GM12878 (cell line): Measurements from ENCODE around the gene TRMO. TPM values are rescaled to one million over a fixed set of nuclear protein-coding genes. Genes with fewer than 3 reads are reported as not detected.

Experiments used
- ATAC-seq: fragments of 200-7000 bp; cut with Tn5 transposase; 3 replicates; pipeline ENCODE4 v1.9.1; 2020; ENCODE audit warnings: mild to moderate bottlenecking, moderate library complexity
- BruUV-seq: library from RNA; stranded (reverse); fragments of 400-500 nt; replicated peaks from 2 replicates; lab custom pipeline; 2021; lab: Mats Ljungman, UMichigan
- CTCF ChIA-PET: fragments of 300-600 bp; sonication (Branson Sonifier 250); formaldehyde crosslinking; extraction: SDS; loops from one replicate; lab custom pipeline; 2021; ENCODE audit warnings: inconsistent platforms; lab: Yijun Ruan, JAX
- POLR2A ChIA-PET: fragments of 350-600 bp; formaldehyde crosslinking; extraction: SDS; loops from one replicate; lab custom pipeline; 2021; ENCODE audit warnings: inconsistent platforms; lab: Charles Lee
- RAD21 ChIA-PET: fragments of 300-600 bp; sonication (Branson Sonifier 250); formaldehyde crosslinking; loops from one replicate; lab custom pipeline; 2023; ENCODE audit warnings: antibody characterized with exemption; ENCODE audit not compliant: unreplicated experiment; lab: Charles Lee
- SMC1A ChIA-PET: fragments of 300-600 bp; sonication (Branson Sonifier 250); formaldehyde crosslinking; loops from one replicate; lab custom pipeline; 2023; ENCODE audit not compliant: unreplicated experiment, uncharacterized antibody; lab: Charles Lee
- DNase-seq: peaks from one replicate; pipeline ENCODE4 v3.0.0-alpha.2; 2011; ENCODE audit warnings: low read depth, low spot score
- FAIRE-seq: peaks from 3 replicates; lab custom pipeline; 2011; peaks lifted over from hg19 to GRCh38; lab: Jason Lieb, UNC
- H2AFZ ChIP-seq: 2 replicates; pipeline ENCODE4 v1.6.0; 2011; ENCODE audit warnings: low read depth, low read length, control low read depth; ENCODE audit not compliant: control insufficient read depth
- H3K27ac ChIP-seq: 2 replicates; pipeline ENCODE4 v1.5.1; 2011; ENCODE audit warnings: control low read depth; ENCODE audit not compliant: control insufficient read depth, insufficient read depth
- H3K27me3 ChIP-seq, 2 experiments: replicated peaks in 1 of 2; 2 replicates each; pipeline versions ENCODE4 v1.6.0 to v1.6.1; 2011; ENCODE audit warnings: low read length in 1 of 2; ENCODE audit not compliant: control insufficient read depth in 2 of 2, insufficient read depth in 2 of 2
- H3K36me3 ChIP-seq, 2 experiments: 2 replicates each; pipeline ENCODE4 v1.5.1; 2011; ENCODE audit warnings: low read length in 1 of 2; ENCODE audit not compliant: control insufficient read depth in 2 of 2, insufficient read depth in 2 of 2
- H3K4me1 ChIP-seq: 2 replicates; pipeline ENCODE4 v1.6.1; 2011; ENCODE audit warnings: mild to moderate bottlenecking, low read length, moderate library complexity, mixed read lengths; ENCODE audit not compliant: control insufficient read depth, insufficient read depth
- H3K4me2 ChIP-seq: 2 replicates; pipeline ENCODE4 v1.6.0; 2011; ENCODE audit warnings: control low read depth; ENCODE audit not compliant: control insufficient read depth, insufficient read depth
- H3K4me3 ChIP-seq: fragments of 200-600 bp; sonication (generic); 2 replicates; pipeline ENCODE4 v1.5.1; 2016
- H3K79me2 ChIP-seq: 2 replicates; pipeline ENCODE4 v1.6.0; 2011; ENCODE audit warnings: low read length; ENCODE audit not compliant: control insufficient read depth, insufficient read depth
- H3K9ac ChIP-seq: 2 replicates; pipeline ENCODE4 v1.8.0; 2011; ENCODE audit warnings: low read length, control low read depth, mixed read lengths; ENCODE audit not compliant: control insufficient read depth, insufficient read depth
- H3K9me3 ChIP-seq: replicated peaks from 3 replicates; pipeline ENCODE4 v1.5.1; 2011; ENCODE audit warnings: mild to moderate bottlenecking, low read length; ENCODE audit not compliant: control insufficient read depth, insufficient read depth
- H4K20me1 ChIP-seq: 2 replicates; pipeline ENCODE4 v1.6.0; 2011; ENCODE audit not compliant: control insufficient read depth, insufficient read depth
- CEBPB ChIP-seq, 2 experiments: fragments of 150-350 bp in 1 of 2; IDR thresholded peaks; 2 replicates each; pipeline ENCODE4 v1.6.1; 2012 to 2014; ENCODE audit warnings: low read depth in 2 of 2, low read length in 2 of 2, borderline replicate concordance in 1 of 2, inconsistent platforms in 1 of 2
- CEBPZ ChIP-seq: fragments of 150-350 bp; IDR thresholded peaks from 2 replicates; pipeline ENCODE4 v1.6.1; 2016; ENCODE audit warnings: low read depth, low read length
- FOXM1 ChIP-seq: IDR thresholded peaks from 2 replicates; pipeline ENCODE4 v1.6.1; 2012; ENCODE audit warnings: low read depth, mild to moderate bottlenecking, inconsistent platforms, low read length, moderate library complexity
- HSF1 ChIP-seq: fragments of 150-350 bp; IDR thresholded peaks from 2 replicates; pipeline ENCODE4 v1.6.1; 2014; ENCODE audit warnings: mild to moderate bottlenecking, low read depth, low read length
- JUNB ChIP-seq: IDR thresholded peaks from 2 replicates; pipeline ENCODE4 v1.6.1; 2016; ENCODE audit warnings: antibody characterized with exemption, mild to moderate bottlenecking
- JUND ChIP-seq: IDR thresholded peaks from 2 replicates; pipeline ENCODE4 v1.6.1; 2012; ENCODE audit warnings: low read depth, mild to moderate bottlenecking, low read length, improper control_type of control experiment, moderate library complexity
- KLF5 ChIP-seq: fragments of 450-650 bp; IDR thresholded peaks from 2 replicates; pipeline ENCODE4 v1.6.1; 2014; ENCODE audit warnings: mild to moderate bottlenecking; ENCODE audit not compliant: partially characterized antibody
- MAX ChIP-seq: IDR thresholded peaks from 2 replicates; pipeline ENCODE4 v1.6.1; 2012; ENCODE audit warnings: low read depth, low read length, improper control_type of control experiment
- MLLT1 ChIP-seq: fragments of 450-650 bp; IDR thresholded peaks from 2 replicates; pipeline ENCODE4 v1.6.1; 2016; ENCODE audit warnings: mild to moderate bottlenecking
- NFYB ChIP-seq: IDR thresholded peaks from 2 replicates; pipeline ENCODE4 v1.6.1; 2011; ENCODE audit warnings: low read depth, mild to moderate bottlenecking, low read length, improper control_type of control experiment, moderate library complexity; ENCODE audit not compliant: insufficient read depth
- SMAD1 ChIP-seq: fragments of 450-650 bp; IDR thresholded peaks from 2 replicates; pipeline ENCODE4 v1.6.1; 2018; ENCODE audit warnings: mild to moderate bottlenecking, low read depth; ENCODE audit not compliant: partially characterized antibody
- WRNIP1 ChIP-seq: IDR thresholded peaks from 2 replicates; pipeline ENCODE4 v1.6.1; 2011; ENCODE audit warnings: low read depth, low read length, improper control_type of control experiment, borderline replicate concordance
- WGBS: methylation state at CpG from one replicate; pipeline ENCODE4 v1.1.6; 2016; ENCODE audit warnings: low lambda C conversion rate; ENCODE audit not compliant: insufficient replicate concordance, insufficient coverage; ENCODE audit errors: missing lambda C conversion rate; 5-methylcytosine and 5-hydroxymethylcytosine counted together
- in situ Hi-C: fragments of 300-500 bp; cut with MboI; formaldehyde crosslinking; loops from 9 replicates; pipeline ENCODE4 v1.14.3; 2018; ENCODE audit warnings: mixed read lengths
- intact Hi-C: fragments of 100-400 bp; cut with micrococcal nuclease; formaldehyde crosslinking; loops from one replicate; pipeline ENCODE4 v1.14.2; 2022; ENCODE audit not compliant: unreplicated experiment
- polyA plus RNA-seq, 11 experiments: library from polyadenylated mRNA; depleted of rRNA in 4 of 11; unstranded in 6 of 11; stranded (reverse) in 5 of 11; fragments of >200 nt; fragmentation: Nextera tagmentation in 4 of 11; fragmentation: Illumina TruSeq in 1 of 11; extraction: Ambion mirVana in 4 of 11; extraction: Trizol in 1 of 11; gene quantifications; 1 replicate in 1 of 11; 2 replicates in 10 of 11; pipeline versions ENCODE4 v1.2.1 to v1.2.3, GENCODE V29; 2011 to 2016; ENCODE audit warnings: inconsistent platforms in 2 of 11, missing spikeins in 2 of 11, low read depth in 1 of 11
- total RNA-seq, 4 experiments: library from RNA; depleted of rRNA in 3 of 4; stranded (reverse); fragments of >200 nt in 3 of 4; fragmentation: Illumina TruSeq in 1 of 4; extraction: Trizol in 1 of 4; gene quantifications; 2 replicates each; pipeline versions ENCODE4 v1.2.1 to v1.2.3, GENCODE V29; 2013 to 2021

TRMO gene
- total and polyA plus RNA-seq, 10 of the 15 experiments (the other 5 are each of a cell fraction or from before 2014, with no cell fraction given) = 5.8 to 23.6 (median 15.3) TPM

GRCh38 chr9:97918611-97919010, 3.7 kb downstream of the TRMO start:
- no peaks in the 10 kb centered on the region for H3K9me3 ChIP-seq
- BruUV-seq = no TSS peak
- H4K20me1 ChIP-seq = no peaks in the 10 kb centered on the region
- POLR2A ChIA-PET = interaction anchor here (0.6 kb wide), 1 partner anchor 506 kb away, joined by 3 read pairs; no protein-coding TSS in a partner anchor
- SMC1A ChIA-PET = interaction anchor here (1.5 kb wide), 1 partner anchor 16 kb away, joined by 5 read pairs; no protein-coding TSS in a partner anchor
- RAD21 ChIA-PET = no interaction called here
- CTCF ChIA-PET = interaction anchor here (0.6 to 6.1 kb wide), 3 partner anchors 17 to 627 kb away, joined by 3 to 58 read pairs (median 5); no protein-coding TSS in a partner anchor
- intact Hi-C loops = no loop called here
- no peak for ATAC-seq
- H3K9ac ChIP-seq = no peak overlapping the region
- H3K27ac ChIP-seq = no peak overlapping the region
- no peak for DNase-seq
- H3K4me1 ChIP-seq = peaks cover 9% of the 10 kb centered on the region
- FAIRE-seq = no peak
- H3K4me2 ChIP-seq = no peak overlapping the region
- H2AFZ ChIP-seq = no peak overlapping the region
- peaks cover 0 to 6% of the 10 kb centered on the region in 2 experiments; a peak in 2 of 4 replicates for H3K36me3 ChIP-seq
- 74% methylated on average over 4 of the region's 4 CpGs for WGBS
- in situ Hi-C loops = no loop called here
- H3K27me3 ChIP-seq = no peaks in the 10 kb centered on the region
- TF ChIP-seq JUNB (no peak), KLF5 (no peak), NFYB (no peak), CEBPB (IDR thresholded peaks at IDR 0.05; ENCODE audit: borderline replicate concordance in 1 of 2, low read depth in 2 of 2, low read length in 2 of 2) (no peak), MLLT1 (no peak), SMAD1 (no peak), MAX (no peak), HSF1 (no peak), WRNIP1 (no peak), FOXM1 (no peak), JUND (no peak), CEBPZ (no peak)
- H3K79me2 ChIP-seq = peaks cover 5% of the 10 kb centered on the region
- H3K4me3 ChIP-seq = no peak overlapping the region
